Activated CD8-positive, alpha-beta memory T cell treated with anti-CD3 and anti-CD28 coated beads for 48 hours (primary cell): ENCODE results near the gene MEFV.
"Not testable (repeated sequence)": the region's sequence is repeated elsewhere in the genome, so short reads cannot be mapped to it uniquely, and the experiment has no call there.

Source experiments
- DNase-seq, 3 experiments: peaks; one replicate each; pipeline ENCODE4 v3.0.0-alpha.2; 2020; ENCODE audit warnings: low read depth in 2 of 3, low spot score in 2 of 3

Gene MEFV

DNA sequence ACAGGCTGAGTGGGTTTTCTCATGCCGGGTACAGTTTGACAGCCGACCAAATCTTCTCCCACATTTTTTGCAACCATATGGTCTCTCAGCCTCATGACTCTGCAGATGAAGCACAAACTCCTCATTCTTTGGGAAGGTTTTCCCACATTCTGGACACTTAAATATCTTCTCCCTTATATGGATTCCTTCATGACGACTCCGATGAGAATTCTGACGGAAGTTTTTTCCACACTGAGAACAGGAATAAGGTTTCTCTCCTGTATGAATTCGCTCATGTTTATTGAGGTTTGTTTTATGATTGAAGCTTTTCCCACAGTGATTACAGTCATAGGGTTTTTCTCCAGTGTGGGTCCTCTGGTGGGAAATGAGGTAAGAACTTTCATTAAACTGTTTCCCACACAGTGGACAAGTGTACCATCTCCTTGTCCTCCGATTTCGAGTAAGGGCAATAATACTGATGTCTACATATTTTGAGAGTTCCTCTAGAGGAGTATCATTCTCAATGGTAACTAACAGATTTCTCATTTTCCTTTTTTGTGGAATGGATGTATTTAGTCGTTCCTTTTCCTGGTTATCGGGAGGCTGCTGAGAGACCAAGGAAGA, 32.4 kb downstream of the MEFV start:
- no peak for DNase-seq

DNA sequence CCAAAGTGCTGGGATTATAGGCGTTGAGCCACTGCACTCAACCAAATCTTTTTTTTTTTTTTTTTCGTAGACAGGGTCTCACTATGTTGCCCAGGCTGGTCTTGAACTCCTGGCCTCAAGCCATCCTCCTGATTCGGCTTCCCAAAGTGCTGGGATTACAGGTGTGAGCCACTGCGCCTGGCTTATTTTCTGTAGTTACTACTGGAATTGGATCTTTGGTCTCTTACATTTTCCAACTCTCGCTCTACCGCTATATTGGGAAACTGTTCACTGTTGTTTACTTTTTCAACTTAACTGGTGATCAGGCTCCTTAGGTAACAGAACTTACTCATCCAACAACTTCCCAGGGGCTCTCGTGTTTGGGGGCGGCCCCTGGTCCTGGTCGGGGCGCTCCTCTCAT, 35.6 kb downstream of the MEFV start:
- no peak for DNase-seq

DNA sequence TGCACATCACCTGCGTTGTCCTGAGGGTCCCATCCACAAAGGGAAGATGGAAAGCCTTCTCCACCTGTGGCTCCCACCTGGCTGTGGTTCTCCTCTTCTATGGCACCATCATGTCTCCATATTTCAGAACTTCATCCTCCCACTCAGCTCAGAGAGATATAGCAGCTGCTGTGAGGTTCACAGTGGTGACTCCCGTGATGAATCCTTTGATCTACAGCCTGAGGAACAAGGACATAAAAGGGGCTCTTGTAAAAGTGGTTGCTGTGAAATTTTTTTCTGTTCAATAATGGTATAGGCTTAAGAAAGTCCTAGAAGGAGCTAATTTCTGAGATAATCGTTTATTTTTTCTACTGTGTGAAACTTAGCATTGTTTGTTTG, 40.2 kb downstream of the MEFV start:
- no peak for DNase-seq

DNA sequence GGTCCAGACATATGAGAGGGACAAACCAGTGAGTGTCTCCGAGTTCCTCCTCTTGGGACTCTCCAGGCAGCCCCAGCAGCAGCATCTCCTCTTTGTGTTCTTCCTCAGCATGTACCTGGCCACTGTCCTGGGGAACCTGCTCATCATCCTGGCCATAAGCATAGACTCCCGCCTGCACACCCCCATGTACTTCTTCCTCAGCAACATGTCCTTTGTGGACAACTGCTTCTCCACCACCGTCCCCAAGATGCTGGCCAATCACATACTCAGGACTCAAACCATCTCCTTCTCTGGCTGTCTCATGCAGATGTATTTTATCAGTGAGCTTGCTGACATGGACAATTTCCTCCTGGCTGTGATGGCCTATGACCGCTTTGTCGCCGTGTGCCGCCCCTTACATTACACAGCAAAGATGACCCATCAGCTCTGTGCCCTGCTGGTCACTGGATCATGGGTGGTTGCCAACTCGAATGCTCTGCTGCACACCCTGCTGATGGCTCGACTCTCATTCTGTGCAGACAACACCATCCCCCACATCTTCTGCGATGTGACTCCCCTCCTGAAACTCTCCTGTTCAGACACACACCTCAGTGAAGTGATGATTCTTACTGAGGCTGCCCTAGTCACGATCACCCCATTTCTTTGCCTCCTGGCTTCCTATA, 40.7 kb downstream of the MEFV start:
- no peak for DNase-seq

DNA sequence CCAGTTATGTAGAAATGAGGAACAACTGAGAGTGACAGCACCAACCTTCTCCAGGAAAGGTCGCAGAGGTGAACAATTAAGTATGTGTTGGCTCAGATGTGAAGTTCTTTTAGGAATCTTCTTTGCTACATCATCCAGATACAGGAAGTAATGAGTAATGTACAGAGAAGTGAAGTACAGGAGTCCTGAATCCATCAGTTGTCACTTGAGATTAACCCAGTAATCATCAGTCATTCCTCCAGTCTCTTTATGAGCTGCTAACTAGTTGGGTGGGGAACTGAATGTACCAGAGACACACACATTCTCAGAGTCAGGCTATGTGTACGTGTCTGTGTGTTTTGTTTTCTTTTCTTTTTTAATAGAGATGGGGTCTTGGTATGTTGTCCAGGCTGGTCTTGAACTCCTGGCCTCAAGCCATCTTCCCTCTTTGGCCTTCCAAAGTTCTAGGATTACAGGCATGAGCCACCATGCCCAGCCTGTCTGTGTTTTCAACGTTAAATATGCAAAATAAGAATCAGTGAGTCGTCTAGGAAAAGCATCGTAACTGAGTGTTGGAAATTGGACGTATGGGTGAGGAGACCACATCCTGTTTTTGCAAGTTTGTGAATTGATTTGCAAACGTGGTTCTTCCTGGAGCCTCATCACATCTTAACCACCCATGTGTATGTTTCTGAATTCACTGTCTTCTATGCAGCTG, 41.4 kb downstream of the MEFV start:
- DNase-seq: no peak

DNA sequence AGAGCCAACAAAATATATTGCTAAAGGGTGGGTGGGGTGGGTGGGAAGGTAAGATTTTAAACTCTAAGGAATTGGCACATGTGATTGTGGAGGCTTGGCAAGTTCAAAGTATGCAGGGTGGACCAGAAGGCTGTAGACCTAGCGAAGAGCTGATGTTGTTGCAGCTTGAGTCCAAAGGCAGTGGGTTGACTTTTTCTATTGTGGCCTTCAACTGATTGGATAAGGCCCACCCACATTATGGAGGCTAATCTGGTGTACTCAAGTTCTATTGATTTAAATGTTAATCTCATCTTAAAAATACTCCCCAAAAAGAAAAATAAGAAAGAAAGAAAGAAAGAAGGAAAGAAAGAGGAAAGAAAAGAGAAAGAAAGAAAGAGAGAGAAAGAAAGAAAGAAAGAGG, 43.9 kb downstream of the MEFV start:
- no peak for DNase-seq

DNA sequence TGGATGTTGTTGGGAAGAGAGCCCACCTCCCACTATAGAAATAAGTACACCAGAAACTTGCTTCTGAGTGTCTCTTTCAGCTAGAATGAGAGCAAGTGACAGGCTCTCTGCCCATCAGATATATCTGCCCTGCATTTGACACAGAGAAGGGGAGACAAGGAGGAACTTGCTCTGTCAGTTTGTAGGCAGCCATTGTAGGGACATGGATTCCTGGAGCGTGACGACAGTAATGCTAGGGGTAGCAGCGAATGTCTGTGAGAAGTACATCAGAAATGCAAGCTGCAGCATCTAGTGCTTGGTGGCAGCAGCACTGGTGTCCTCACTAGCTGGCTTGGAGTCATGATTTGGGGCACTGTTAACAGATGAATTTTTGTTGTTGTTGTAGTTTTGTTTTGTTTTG, 44.4 kb downstream of the MEFV start:
- no peak for DNase-seq

DNA sequence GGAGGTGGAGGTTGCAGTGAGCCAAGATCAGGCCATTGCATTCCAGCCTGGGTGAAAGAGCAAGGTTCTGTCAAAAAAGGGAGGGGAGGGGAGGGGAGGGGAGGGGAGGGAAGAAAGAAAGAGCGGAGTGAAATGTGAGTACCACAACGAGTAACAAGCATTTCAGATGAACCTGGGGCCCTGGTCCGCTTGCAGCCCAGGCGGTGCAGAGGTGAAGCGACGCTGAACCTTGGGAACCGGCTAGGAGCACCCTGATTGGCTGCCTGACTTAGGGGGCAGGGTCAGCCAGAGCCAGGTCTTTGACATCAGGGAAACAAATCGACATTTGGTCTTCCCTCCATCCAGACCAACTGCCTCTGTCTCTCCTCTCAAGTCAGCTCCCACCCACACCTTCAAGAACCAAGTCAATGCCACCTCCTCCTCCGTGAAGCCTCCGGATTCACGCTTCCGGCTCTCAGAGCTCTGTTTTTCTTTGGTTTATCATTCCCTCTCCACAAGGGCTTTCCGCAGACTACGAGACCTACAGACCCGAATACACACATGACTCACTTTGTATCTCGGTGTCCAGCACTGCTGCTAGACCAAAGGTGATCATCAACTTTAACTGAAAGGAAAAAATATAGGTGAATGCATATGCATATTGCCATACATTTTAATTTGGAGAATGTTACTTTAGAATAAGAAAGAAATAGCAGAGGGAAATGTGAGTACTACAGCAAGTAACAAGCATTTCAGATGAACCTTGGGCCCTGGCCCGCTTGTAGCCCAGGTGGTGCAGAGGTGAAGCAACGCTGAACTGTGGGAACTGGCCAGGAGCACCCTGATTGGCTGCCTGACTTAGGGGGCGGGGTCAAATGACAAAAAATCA, 49.1 kb downstream of the MEFV start:
- DNase-seq: no peak

DNA sequence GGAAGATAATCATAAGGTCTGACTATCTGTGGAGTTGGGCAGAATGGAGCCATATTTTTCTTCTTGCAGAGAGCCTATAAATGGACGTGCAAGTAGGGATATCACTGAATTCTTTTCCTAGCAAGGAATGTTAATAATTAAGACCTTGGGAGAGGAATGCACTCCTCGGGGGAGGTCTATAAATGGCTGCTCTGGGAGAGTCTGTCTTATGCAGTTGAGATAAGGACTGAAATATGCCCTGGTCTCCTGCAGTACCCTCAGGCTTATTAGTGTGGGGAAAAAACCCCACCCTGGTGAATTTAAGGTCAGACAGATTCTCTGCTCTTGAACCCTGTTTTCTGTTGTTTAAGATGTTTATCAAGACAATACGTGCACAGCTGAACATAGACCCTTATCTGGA, 50.5 kb downstream of the MEFV start:
- not testable (repeated sequence) for DNase-seq

DNA sequence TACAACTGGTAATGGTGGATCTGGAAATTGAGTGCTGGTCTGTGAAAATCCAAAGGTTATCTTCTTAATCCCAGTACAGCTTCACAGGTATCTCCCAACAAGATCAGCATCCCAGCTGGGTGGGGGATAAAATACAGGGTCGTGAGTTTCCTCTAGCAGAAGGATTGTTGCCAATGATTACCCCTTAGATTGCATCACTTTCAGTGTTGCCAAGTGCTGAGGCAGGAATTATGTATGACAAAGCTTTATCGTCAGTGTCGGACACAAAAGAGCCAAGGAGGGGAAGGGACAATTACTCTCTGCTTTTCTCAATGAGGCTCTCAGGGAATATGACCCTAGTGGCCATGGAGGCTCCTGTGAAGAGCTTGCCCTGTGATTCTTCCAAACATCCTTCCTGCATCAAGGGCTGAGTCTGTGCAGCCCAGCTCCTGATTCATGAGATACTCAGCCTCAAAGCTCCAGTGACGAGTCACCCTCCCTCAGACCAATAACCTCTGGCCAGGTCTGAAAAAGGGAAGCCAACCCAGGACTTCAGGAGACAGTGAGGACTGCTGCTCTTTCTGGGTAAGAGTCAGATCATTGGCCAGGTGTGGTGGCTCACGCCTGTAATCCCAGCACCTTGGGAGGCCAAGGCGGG, 53.4 kb downstream of the MEFV start:
- DNase-seq: no peak

DNA sequence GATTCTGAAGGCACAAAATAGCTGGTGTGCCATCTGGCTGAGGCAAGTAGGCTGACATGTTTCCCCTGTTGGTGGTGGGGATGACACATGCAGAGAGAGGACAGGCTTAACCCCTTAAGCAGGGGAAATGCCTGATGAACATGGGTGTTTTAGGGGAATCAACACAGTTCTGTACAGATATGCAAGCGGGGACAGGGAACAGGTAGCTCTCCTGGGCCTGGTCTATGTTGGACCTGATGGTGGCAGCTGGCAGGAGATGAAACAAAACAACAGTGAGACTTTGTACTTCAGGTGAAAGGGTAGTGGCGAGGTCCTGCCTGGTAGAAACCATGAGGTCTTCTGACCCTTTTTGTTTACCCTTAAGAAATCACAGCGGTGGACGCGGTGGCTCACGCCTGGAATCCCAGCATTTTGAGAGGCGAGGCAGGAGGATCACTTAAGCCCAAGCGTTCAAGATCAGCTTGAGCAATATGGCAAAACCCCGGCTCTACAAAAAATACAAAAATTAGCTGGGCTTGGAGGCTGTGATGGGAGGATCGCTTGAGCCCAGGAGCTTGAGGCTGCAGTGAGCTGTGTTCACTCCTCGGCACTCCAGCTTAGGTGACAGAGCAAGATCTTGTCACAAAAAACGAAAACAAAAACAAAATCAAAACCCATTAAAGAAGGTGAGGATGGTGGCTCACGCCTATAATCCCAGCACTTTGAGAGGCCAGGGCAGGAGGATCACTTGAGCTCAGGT, 57.9 kb downstream of the MEFV start:
- no peak for DNase-seq

DNA sequence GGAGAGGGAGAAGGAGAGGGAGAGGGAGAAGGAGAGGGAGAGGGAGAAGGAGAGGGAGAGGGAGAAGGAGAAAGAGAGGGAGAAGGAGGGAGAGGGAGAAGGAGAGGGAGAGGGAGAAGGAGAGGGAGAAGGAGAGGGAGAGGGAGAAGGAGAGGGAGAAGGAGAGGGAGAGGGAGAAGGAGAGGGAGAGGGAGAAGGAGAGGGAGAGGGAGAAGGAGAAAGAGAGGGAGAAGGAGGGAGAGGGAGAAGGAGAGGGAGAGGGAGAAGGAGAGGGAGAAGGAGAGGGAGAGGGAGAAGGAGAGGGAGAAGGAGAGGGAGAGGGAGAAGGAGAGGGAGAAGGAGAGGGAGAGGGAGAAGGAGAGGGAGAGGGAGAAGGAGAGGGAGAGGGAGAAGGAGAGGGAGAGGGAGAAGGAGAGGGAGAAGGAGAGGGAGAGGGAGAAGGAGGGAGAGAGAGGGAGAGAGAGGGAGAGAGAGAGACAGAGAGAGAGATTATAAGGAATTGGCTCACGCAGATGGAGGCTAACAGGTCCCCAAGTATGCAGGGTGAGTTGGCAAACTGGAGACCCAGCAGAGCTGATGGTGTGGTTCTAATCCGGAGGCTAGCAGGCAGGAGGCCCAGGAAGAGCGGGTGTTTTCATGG, 58.6 kb downstream of the MEFV start:
- DNase-seq: not testable (repeated sequence)

DNA sequence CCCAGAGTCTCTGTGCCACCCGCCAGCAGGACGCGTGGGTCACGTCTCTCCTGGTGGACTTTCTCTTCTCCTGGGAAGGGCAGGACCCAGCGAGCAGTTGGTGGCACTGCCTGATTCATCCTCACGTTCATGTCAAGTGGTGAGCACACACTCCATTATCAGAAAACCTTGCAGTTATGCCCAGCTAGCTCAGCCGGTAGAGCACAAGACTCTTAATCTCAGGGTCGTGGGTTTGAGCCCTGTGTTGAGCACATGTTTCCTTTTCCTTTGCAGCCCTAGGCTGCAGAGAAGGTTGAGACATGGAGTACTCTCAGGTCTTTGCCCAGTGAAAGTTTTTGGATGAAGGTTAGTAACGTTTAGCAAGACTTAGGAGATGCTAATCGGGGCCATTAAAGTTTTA, 60.5 kb downstream of the MEFV start:
- no peak for DNase-seq

DNA sequence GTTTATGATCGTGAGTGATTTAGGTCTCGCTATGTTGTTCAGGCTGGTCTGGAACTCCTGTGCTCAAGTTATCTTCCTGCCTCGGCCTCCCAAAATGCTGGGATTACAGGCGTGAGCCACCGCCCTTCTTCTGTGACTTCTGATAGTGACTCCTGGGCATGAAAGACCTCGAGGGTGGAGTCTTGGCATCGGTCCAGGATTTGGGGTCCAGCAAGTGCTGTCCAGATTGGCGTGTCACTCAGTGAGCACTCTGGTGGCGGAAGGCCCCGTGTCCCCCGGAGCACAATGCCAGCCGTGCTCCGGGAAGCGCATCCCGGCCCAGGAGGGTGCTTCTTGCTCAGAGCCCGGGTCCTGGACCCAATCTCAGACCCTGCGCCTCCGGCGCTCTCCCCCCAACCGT, 61.6 kb downstream of the MEFV start:
- no peak for DNase-seq

DNA sequence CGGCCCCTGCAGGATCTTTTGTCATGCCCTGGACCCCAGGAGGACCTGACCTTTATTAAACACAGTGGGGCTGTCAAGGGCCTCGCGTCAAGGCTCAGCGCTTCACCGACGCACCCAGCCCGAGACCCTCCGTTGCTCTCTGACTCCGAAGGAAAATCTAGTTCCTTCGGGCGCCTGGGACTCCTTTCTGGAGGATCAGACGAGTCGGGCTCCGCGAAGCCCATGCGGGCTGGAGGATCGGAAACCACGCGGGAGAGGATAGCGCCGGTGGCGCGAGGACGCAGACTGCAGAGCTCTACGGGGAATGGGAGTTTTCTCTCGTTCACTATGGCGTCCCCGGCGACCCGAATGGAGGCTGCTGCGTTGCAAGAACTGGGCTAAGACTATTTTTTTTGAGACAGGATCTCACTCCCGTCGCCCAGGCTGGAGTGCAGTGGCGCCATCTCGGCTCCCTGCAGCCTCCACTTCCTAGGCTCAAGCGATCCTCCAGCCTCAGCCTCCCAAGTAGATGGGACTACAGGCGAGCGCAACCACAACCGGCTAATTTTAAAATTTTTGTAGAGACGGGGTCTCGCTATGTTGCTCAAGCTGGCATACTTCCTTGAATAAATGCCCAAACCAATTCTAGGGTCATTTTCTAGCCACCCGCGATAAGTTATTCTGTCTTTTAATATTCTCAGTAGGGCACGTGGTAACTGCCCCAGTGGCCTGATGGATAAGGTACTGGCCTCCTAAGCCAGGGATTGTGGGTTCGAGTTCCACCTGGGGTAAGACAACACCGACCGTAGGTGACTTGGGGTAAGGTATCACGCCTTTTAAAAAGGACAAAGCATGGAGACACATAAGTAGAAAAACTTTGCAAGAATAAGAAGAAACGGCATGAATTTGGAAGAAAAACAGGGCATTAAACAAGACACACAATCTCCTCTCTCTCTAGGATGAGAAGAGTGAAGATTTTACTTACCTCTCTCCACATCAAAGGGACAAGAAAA, 62.9 kb downstream of the MEFV start:
- no peak for DNase-seq

DNA sequence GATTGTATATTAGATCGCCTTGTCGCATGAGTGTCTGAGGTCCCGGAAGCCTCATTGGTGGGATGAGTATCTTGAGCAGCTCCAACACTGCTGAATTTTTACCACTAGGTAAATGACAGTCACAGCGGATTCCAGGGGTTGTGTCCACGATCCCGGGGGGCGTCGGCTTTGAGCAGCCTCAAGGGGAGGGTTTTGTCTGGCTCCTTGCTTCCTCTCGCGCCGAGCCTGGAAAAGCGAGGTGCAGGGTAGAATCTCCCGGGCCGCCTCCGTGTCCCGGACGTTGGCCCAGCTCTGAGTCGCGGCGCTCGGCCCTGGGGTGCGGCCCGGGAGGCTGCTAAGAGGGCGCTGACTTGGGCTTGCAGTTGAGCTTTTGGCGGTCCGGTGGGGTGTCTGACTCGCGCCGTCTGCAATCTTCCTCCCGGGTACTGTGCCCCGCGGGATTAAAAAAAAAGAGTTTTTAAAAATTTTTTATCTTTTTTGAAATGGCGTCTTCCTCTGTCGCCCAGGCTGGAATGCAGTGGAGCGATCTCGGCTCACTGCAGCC, 63.9 kb downstream of the MEFV start:
- DNase-seq: no peak
